OCI-LY1 (cell line): Measurements from ENCODE around the gene UBE2V1.

Source experiments
- H2AFZ ChIP-seq: fragments of 200-600 bp; sonication (generic), shearing (Covaris generic); 2 replicates; pipeline ENCODE4 v1.6.0; 2014; ENCODE audit warnings: antibody characterized with exemption, mild to moderate bottlenecking, low read length
- H3F3A ChIP-seq: fragments of 200-600 bp; sonication (generic), shearing (Covaris generic); 2 replicates; pipeline ENCODE4 v1.6.0; 2014; ENCODE audit warnings: mild to moderate bottlenecking, antibody characterized with exemption, low read length, moderate library complexity; ENCODE audit not compliant: insufficient read depth
- H3K27ac ChIP-seq: fragments of 200-600 bp; sonication (generic); 2 replicates; pipeline ENCODE4 v1.5.1; 2014; ENCODE audit warnings: low read length, mixed run types, mild to moderate bottlenecking, low read depth; ENCODE audit not compliant: poor library complexity, severe bottlenecking
- H3K27me3 ChIP-seq: fragments of 200-600 bp; sonication (generic); 2 replicates; pipeline ENCODE4 v1.6.0; 2014; ENCODE audit warnings: antibody characterized with exemption, mild to moderate bottlenecking, low read length, moderate library complexity; ENCODE audit not compliant: insufficient read depth
- H3K36me3 ChIP-seq: fragments of 200-600 bp; sonication (generic); 2 replicates; pipeline ENCODE4 v1.6.1; 2014; ENCODE audit warnings: mild to moderate bottlenecking, antibody characterized with exemption, low read length, moderate library complexity, mixed read lengths; ENCODE audit not compliant: insufficient read depth
- H3K4me1 ChIP-seq: fragments of 200-600 bp; sonication (generic); 2 replicates; pipeline ENCODE4 v1.5.1; 2014; ENCODE audit warnings: mild to moderate bottlenecking, low read length, moderate library complexity; ENCODE audit not compliant: insufficient read depth, severe bottlenecking
- H3K4me2 ChIP-seq: fragments of 200-600 bp; sonication (generic), shearing (Covaris generic); 2 replicates; pipeline ENCODE4 v1.6.1; 2014; ENCODE audit warnings: low read length
- H3K4me3 ChIP-seq: fragments of 200-600 bp; sonication (generic); 2 replicates; pipeline ENCODE4 v1.5.1; 2014; ENCODE audit warnings: low read length, low read depth, mild to moderate bottlenecking, mixed read lengths; ENCODE audit not compliant: poor library complexity, severe bottlenecking
- H3K79me2 ChIP-seq: fragments of 200-600 bp; shearing (Covaris generic); 2 replicates; pipeline ENCODE4 v1.6.1; 2016; ENCODE audit warnings: mixed run types, low read length, mixed read lengths; ENCODE audit not compliant: insufficient read depth
- H3K9ac ChIP-seq: fragments of 200-600 bp; sonication (generic), shearing (Covaris generic); 2 replicates; pipeline ENCODE4 v1.6.1; 2014; ENCODE audit warnings: mild to moderate bottlenecking, low read length, mixed read lengths
- H3K9me2 ChIP-seq: fragments of 200-600 bp; sonication (generic), shearing (Covaris generic); 2 replicates; pipeline ENCODE4 v1.6.1; 2014; ENCODE audit warnings: low read depth, mild to moderate bottlenecking, low read length, mixed read lengths
- H3K9me3 ChIP-seq: fragments of 200-600 bp; shearing (Covaris generic); 2 replicates; pipeline ENCODE4 v1.6.1; 2014; ENCODE audit warnings: low read length, mixed read lengths
- H4K20me1 ChIP-seq: fragments of 200-600 bp; sonication (generic), shearing (Covaris generic); 2 replicates; pipeline ENCODE4 v1.6.0; 2016; ENCODE audit warnings: mild to moderate bottlenecking, low read length; ENCODE audit not compliant: insufficient read depth
- EZH2 ChIP-seq: fragments of 200-600 bp; sonication (generic), shearing (Covaris generic); IDR thresholded peaks from 2 replicates; pipeline ENCODE4 v1.8.0; 2017; ENCODE audit warnings: borderline replicate concordance, mixed run types, mild to moderate bottlenecking, antibody characterized with exemption, low read length, moderate library complexity, mixed read lengths
- TF ChIP-seq, protein P1 (sequence below): fragments of 200-600 bp; sonication (generic), shearing (Covaris generic); IDR thresholded peaks from 2 replicates; pipeline ENCODE4 v1.5.1; 2017; ENCODE audit warnings: mild to moderate bottlenecking, antibody characterized with exemption, low read length, moderate library complexity, mixed read lengths

The UBE2V1 gene

DNA sequence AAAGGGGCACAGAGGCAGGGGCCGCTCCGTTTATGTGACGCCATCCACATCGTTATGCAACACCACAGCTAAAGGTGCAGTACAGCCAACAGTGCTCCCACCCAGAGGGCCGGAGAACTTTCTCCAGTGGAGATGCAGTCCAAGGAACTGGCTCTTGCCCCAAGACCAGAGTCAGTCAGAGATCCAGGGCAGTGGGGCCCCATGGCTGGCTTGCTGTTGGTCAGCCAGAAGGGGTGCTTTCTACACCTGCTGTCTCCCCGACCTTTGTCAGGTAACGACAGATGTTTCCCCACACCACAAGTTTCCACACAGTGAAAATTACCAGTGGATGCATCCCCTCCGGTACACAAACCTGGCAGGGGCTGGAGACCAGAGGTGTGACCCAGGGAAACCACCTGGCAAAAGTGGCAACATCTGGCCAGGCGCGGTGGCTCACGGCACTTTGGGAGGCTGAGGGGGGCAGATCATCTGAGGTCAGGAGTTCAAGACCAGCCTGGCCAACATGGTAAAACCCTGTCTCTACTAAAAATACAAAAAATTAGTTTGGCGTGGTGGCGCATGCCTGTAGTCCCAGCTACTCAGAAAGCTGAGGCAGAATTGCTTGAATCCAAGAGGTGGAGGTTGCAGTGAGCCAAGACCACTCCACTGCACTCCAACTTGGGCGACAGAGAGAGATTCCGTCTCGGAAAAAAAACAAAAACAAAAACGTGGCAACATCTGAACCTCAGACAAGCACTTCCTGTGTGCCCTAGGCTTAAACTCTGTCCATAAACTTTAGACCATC, 34.9 kb downstream of the UBE2V1 start:
- H3K36me3 ChIP-seq, result peaks cover 11% of the 10 kb centered on the region
- H4K20me1 ChIP-seq, result no peaks in the 10 kb centered on the region
- no peaks in the 10 kb centered on the region for H3K79me2 ChIP-seq
- H3K27ac ChIP-seq, result no peak overlapping the region
- H3K4me2 ChIP-seq, result no peak overlapping the region
- peaks cover 4% of the 10 kb centered on the region for H3K27me3 ChIP-seq
- H2AFZ ChIP-seq, result no peak overlapping the region
- H3F3A ChIP-seq, result no peaks in the 10 kb centered on the region
- H3K9me3 ChIP-seq, result no peaks in the 10 kb centered on the region
- no peak for TF ChIP-seq EZH2
- TF ChIP-seq, protein P1, sequence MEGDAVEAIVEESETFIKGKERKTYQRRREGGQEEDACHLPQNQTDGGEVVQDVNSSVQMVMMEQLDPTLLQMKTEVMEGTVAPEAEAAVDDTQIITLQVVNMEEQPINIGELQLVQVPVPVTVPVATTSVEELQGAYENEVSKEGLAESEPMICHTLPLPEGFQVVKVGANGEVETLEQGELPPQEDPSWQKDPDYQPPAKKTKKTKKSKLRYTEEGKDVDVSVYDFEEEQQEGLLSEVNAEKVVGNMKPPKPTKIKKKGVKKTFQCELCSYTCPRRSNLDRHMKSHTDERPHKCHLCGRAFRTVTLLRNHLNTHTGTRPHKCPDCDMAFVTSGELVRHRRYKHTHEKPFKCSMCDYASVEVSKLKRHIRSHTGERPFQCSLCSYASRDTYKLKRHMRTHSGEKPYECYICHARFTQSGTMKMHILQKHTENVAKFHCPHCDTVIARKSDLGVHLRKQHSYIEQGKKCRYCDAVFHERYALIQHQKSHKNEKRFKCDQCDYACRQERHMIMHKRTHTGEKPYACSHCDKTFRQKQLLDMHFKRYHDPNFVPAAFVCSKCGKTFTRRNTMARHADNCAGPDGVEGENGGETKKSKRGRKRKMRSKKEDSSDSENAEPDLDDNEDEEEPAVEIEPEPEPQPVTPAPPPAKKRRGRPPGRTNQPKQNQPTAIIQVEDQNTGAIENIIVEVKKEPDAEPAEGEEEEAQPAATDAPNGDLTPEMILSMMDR, result no peak
- no peaks in the 10 kb centered on the region for H3K9me2 ChIP-seq
- H3K4me1 ChIP-seq, result peaks cover 4% of the 10 kb centered on the region
- no peak overlapping the region for H3K9ac ChIP-seq
- no peak overlapping the region for H3K4me3 ChIP-seq

DNA sequence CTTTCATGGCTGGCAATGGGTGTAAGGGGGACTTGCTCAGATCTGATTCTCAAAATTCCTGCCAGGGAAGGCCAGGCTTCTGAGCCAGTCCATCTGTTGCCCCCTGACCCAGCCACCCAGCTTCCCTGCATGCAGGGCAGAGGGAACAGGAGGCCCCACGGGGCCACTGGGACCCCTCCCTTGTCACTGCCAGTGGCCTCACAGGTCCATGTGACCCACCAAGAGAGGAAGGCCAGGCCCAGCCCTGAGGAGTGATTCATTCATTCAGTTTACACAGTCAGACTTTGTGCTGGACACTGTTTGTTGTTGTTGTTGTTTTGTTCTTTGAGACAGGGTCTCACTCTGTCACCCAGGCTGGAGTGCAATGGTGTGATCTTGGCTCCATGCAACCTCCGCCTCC, 39.5 kb downstream of the UBE2V1 start:
- Histone ChIP-seq H3K4me1 (peaks cover 10% of the 10 kb centered on the region), H3K9me2 (no peaks in the 10 kb centered on the region), H3K4me2 (no peak overlapping the region), H3K4me3 (no peak overlapping the region), H3K27me3 (peaks cover 2% of the 10 kb centered on the region), H3K79me2 (no peaks in the 10 kb centered on the region), H3K9ac (no peak overlapping the region), H3K36me3 (no peaks in the 10 kb centered on the region), H4K20me1 (no peaks in the 10 kb centered on the region), H3K27ac (no peak overlapping the region), H2AFZ (no peak overlapping the region), H3K9me3 (no peaks in the 10 kb centered on the region), H3F3A (no peaks in the 10 kb centered on the region)
- no peak for TF ChIP-seq EZH2
- TF ChIP-seq, protein P1, result no peak

DNA sequence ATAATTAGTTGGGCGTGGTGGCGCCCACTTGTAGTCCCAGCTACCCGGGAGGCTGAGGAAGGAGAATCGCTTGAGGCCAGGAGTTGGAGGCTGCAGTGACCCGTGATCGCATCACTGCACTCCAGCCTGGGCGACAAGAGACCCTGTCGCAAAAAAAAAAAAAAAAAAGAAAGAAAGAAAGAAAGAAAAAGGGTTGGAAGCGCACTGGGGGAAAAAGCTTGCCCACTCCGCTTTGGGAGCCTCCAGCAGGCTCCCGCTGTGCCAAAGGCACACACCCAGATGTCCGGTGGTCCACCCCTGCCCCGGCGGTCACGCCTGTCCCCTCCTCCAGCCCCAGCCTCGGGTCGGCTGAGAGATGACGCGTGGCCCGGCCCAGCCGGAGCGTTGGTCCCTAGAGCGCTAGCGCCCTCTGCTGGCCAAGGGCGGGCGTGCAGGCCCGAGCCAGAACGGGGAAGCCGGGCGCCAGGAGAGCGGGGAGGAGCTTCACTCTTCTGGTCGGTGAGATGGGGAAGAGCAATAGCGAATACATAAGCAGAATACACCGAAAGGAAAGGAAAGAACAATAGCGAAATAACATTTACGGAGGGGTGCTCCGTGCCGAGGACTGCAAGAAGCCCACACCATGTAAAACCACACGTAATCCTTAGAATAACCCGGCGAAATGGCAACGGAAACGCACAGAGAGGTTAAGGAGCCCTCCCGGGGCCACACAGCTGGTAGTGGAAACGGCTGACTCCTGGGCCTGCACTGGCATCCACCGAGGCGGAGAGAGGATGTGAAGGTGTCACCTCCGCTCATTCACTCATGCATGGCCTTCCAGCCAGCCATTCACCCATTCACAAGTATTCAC, 41.7 kb downstream of the UBE2V1 start:
- H3K36me3 ChIP-seq, result no peaks in the 10 kb centered on the region
- H2AFZ ChIP-seq, result no peak overlapping the region
- H3K4me3 ChIP-seq, result peak overlapping the region; percentile 43
- no peak overlapping the region for H3K9ac ChIP-seq
- no peaks in the 10 kb centered on the region for H4K20me1 ChIP-seq
- no peaks in the 10 kb centered on the region for H3K79me2 ChIP-seq
- H3K9me3 ChIP-seq, result no peaks in the 10 kb centered on the region
- no peaks in the 10 kb centered on the region for H3K9me2 ChIP-seq
- no peak overlapping the region for H3K27ac ChIP-seq
- H3F3A ChIP-seq, result no peaks in the 10 kb centered on the region
- TF ChIP-seq, protein P1, result peak; percentile 99
- no peak for TF ChIP-seq EZH2
- peaks cover 8% of the 10 kb centered on the region for H3K4me1 ChIP-seq
- no peaks in the 10 kb centered on the region; the same call in 1 of the 2 replicates for H3K27me3 ChIP-seq
- peak overlapping the region; percentile 53 for H3K4me2 ChIP-seq
